Activated T-cell treated with anti-CD3 and anti-CD28 coated beads, Interleukin-2, amount 50 U/mL, for 72 hours (primary cell): ENCODE data around the gene C1QTNF5. TPM values are rescaled to one million over a fixed set of nuclear protein-coding genes. Genes with fewer than 3 reads are reported as not detected.

ENCODE experiments used
- ATAC-seq, 2 donors: fragments of 150-1000 bp; cut with Tn5 transposase; replicated peaks in 1 of 2; 2 replicates each; pipeline ENCODE4 v1.10.0; 2021; ENCODE audit warnings: moderate library complexity in 2 of 2, mild to moderate bottlenecking in 1 of 2
- DNase-seq, 2 donors: peaks; one replicate each; pipeline ENCODE4 v3.0.0; 2021 to 2022; ENCODE audit warnings: mixed read lengths in 1 of 2
- H3K27ac Mint-ChIP-seq: one replicate; pipeline ENCODE4 v1.8.0; 2022; ENCODE audit warnings: mild to moderate bottlenecking, moderate library complexity, mixed read lengths
- H3K27me3 Mint-ChIP-seq: one replicate; pipeline ENCODE4 v1.8.0; 2022; ENCODE audit warnings: low read depth, mixed read lengths
- H3K36me3 Mint-ChIP-seq, 2 donors: one replicate each; pipeline ENCODE4 v1.8.0; 2022; ENCODE audit warnings: mixed read lengths in 2 of 2, mild to moderate bottlenecking in 1 of 2; ENCODE audit not compliant: insufficient read depth in 2 of 2
- H3K4me1 Mint-ChIP-seq: one replicate; pipeline ENCODE4 v1.8.0; 2022; ENCODE audit warnings: low read depth, mixed read lengths
- H3K4me3 Mint-ChIP-seq, 2 donors: one replicate each; pipeline ENCODE4 v1.8.0; 2022; ENCODE audit warnings: mild to moderate bottlenecking in 2 of 2, mixed read lengths in 2 of 2, moderate library complexity in 2 of 2
- H3K9me3 Mint-ChIP-seq, 2 donors: one replicate each; pipeline ENCODE4 v1.8.0; 2022; ENCODE audit warnings: mixed read lengths in 2 of 2
- total RNA-seq, 2 donors: library from RNA; stranded (reverse); gene quantifications; one replicate each; pipeline ENCODE4 v1.2.3, GENCODE V29; 2022

C1QTNF5 gene
- total RNA-seq, 2 donors from 2014 or later = not detected

DNA sequence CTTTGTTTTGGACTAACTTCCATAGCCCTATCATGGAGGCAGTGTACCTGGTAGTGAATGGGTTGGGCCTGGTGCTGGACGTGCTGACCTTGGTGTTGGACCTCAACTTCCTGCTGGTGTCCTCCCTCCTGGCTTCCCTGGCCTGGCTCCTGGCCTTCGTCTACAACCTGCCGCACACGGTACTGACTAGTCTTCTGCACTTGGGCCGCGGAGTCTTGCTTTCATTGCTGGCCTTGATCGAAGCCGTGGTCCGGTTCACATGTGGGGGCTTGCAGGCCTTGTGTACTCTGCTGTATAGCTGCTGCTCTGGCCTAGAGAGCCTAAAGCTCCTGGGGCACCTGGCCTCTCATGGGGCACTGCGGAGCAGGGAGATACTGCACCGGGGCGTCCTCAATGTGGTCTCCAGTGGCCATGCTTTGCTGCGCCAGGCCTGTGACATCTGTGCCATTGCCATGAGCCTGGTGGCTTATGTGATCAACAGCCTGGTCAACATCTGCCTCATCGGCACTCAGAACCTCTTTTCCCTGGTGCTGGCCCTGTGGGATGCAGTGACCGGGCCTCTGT, 5.5 kb downstream of the C1QTNF5 start:
- H3K4me1 Mint-ChIP-seq = peaks cover 64% of the 10 kb centered on the region
- peaks cover 2 to 8% of the 10 kb centered on the region in 2 donors for H3K36me3 Mint-ChIP-seq
- H3K4me3 Mint-ChIP-seq = peak overlapping the region; percentile 96 to 99
- DNase-seq (no peak), ATAC-seq (no peak)
- H3K27me3 Mint-ChIP-seq = peaks cover 17% of the 10 kb centered on the region
- no peaks in the 10 kb centered on the region for H3K9me3 Mint-ChIP-seq
- peak overlapping the region; percentile 99 for H3K27ac Mint-ChIP-seq

DNA sequence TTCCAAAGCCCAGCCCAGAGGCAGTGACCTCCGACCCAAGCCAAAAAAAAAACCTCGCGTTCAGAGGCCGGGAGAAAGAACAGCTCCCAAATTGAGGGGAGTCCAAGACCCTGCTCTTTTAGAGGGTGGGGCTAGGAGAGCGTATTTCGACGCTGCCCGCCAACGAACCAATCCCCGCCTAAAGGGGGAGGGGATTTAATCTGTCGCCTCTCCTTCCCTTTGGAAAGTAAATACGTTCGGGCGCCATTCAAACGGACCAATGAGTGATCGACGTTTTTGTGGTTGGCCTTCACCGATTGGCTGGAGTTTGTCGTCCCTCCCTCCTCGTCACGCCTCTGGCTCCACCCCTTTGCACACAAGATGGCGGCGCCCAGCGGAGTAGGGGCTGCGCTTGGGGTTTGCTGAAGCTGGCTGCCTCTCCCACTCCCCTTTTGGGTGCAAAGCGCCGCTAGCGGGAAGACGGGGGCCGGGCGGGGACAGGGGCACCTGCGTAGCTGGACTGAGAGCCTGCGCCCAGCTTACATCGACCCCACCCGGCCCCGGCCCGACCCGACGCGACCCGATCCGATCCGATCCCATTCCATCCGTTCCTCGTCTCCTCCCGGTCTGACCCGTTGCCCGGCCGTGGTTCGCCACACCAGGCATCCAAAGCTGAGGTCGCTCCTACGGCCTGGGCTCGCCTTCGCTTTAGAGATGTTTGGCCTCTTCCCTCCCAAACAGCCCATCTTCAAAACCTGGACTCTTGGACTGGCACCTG, 6.3 kb downstream of the C1QTNF5 start, which contains the start of gene RNF26:
Gene RNF26 (plus strand): TSS at position 354 of the 757 bp plus-strand sequence. CDS start 596 bp downstream, outside the sequence.
- Mint-ChIP-seq H3K27me3 (peaks cover 16% of the 10 kb centered on the region), H3K36me3 (peaks cover 2 to 8% of the 10 kb centered on the region in 2 donors), H3K27ac (peak within 1 kb of the TSS; percentile 99), H3K4me3 (peak within 1 kb of the TSS; percentile 96 to 99), H3K4me1 (peaks cover 62% of the 10 kb centered on the region), H3K9me3 (no peaks in the 10 kb centered on the region)
- peak; percentile 95 to 96 for ATAC-seq
- peak; percentile 94 to 95 for DNase-seq

DNA sequence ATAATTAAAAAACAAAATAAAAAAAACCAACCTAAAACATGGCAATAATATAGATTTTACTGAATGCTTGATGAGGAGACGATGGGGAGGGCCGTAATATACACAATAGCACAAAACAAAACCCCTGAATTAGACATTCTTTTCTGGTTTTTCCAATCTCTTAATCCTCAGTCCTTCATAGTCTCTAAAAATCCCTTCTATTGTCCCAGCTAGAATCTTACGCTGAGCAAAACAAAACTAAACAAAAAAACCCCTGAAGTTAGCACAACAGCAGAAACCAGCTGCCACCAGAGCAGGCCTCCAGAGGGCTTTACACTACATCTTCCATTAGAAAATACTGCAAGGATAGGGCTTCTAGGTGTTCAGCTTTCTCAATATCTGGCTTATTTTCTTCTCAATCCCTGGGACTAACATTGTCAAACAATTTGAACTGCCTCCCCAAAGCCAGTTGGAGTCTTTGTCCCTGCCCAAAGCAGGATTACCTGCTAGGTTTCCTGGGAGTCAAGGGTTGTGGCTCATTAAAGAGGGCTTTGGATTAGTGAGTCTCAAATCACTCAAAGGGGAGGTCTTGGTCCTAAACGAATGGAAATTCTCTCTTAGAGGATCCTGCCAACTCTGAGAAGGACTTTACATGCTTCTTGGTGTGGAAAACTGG, 8.4 kb downstream of the C1QTNF5 start:
- H3K9me3 Mint-ChIP-seq = no peaks in the 10 kb centered on the region
- H3K27me3 Mint-ChIP-seq = peaks cover 11% of the 10 kb centered on the region
- peaks cover 0 to 8% of the 10 kb centered on the region in 2 donors for H3K36me3 Mint-ChIP-seq
- ATAC-seq (no peak), DNase-seq (no peak)
- peak overlapping the region; percentile 96 to 99 for H3K4me3 Mint-ChIP-seq
- H3K4me1 Mint-ChIP-seq = peaks cover 41% of the 10 kb centered on the region
- H3K27ac Mint-ChIP-seq = no peak overlapping the region

DNA sequence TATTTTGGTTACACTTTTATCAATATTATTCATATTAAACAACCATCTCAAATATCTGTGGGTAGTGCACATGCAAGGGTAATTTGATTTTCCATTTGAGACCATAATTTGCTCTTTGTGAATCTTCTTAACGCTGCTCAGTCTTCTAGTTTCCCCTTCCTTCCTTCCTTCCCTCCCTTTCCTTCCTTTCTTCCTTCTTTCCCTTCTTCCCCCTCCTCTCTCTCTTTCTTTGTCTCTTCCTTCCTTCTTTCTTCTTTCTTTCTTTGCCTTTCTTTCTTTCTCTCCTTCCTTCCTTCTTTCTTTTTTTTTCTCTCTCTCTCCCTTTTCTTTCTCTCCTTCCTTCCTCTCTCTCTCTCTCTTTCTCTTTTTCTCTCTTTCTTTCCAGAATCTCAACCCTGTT, 10.4 kb downstream of the C1QTNF5 start:
- DNase-seq = no peak
- Mint-ChIP-seq H3K9me3 (no peaks in the 10 kb centered on the region), H3K36me3 (peaks cover 0 to 5% of the 10 kb centered on the region in 2 donors), H3K27me3 (peaks cover 11% of the 10 kb centered on the region), H3K27ac (no peak overlapping the region), H3K4me3 (no peak overlapping the region), H3K4me1 (peaks cover 22% of the 10 kb centered on the region)
- ATAC-seq = no peak

DNA sequence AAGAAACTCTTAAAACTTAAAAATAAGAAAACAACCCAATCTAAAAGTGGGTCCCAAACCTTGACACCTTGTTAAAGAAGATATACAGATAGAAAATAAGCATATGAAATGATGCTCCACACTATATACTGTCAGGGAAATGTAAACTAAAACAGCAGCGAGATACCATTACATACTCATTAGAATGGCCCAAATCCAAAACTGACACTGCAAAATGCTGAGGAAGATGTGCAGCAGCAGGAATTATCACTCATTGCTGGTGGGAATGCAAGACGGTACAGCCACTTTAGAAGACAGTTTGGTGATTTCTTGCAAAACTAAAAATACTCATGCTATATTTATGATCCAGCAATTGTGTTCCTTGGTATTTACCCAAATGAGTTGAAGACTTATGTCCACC, 11.4 kb downstream of the C1QTNF5 start:
- H3K27ac Mint-ChIP-seq = no peak overlapping the region
- H3K4me3 Mint-ChIP-seq = no peak overlapping the region
- H3K4me1 Mint-ChIP-seq = peaks cover 17% of the 10 kb centered on the region

DNA sequence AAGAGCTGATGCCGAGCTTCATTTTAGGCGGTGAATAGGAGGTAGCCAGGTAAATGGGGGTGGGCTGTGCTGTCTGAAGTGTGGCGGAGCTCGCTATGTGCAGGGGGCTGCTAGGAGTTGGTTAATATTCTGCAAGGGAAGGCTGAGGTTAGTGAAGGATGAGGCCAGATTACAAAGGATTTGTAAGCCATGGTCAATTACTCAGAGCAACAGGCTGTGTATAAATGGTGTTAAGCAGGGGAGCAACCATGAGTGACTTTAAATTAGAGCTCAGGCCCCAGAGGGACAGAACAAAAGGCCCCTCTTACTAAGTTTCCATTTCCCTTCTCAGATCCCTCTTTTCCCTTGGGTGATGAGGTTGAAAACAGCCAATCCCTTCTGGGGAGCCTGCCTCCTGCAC, 16.5 kb downstream of the C1QTNF5 start:
- Mint-ChIP-seq H3K4me3 (no peak overlapping the region), H3K27ac (no peak overlapping the region), H3K9me3 (no peaks in the 10 kb centered on the region), H3K4me1 (peaks cover 27% of the 10 kb centered on the region), H3K36me3 (no peaks in the 10 kb centered on the region), H3K27me3 (no peaks in the 10 kb centered on the region)
- DNase-seq (no peak), ATAC-seq (no peak)

More for the DNA sequence above, 11.4 kb downstream of the C1QTNF5 start:
- no peaks in the 10 kb centered on the region for H3K9me3 Mint-ChIP-seq
- no peaks in the 10 kb centered on the region for H3K36me3 Mint-ChIP-seq
- H3K27me3 Mint-ChIP-seq = peaks cover 11% of the 10 kb centered on the region
- DNase-seq (no peak), ATAC-seq (no peak)

DNA sequence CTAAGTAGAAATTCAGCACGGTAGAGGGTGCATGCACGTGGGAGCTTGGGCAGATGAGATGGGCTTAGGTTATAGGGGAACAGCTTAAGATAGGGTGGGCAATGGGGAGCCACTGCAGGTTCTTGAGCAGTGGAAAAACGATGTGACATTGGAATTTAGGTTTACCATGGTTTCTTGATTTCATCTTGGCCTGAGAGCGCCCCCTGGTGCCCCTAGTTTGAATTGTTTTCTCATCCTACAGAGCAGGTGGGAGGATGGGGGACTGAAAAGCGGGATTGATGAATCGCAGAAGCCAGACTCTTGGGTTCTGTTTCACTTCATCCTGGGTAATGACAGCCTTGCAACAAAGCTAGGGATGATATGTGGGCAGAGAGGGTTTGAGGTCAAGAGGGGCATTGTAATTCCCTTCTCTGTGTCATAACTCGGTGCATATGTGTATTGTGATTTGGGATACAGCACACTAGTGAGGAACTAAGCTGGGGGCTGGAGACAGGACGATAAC, 17.1 kb downstream of the C1QTNF5 start:
- ATAC-seq (no peak), DNase-seq (peak; percentile 77 to 85)
- no peak overlapping the region for H3K27ac Mint-ChIP-seq

DNA sequence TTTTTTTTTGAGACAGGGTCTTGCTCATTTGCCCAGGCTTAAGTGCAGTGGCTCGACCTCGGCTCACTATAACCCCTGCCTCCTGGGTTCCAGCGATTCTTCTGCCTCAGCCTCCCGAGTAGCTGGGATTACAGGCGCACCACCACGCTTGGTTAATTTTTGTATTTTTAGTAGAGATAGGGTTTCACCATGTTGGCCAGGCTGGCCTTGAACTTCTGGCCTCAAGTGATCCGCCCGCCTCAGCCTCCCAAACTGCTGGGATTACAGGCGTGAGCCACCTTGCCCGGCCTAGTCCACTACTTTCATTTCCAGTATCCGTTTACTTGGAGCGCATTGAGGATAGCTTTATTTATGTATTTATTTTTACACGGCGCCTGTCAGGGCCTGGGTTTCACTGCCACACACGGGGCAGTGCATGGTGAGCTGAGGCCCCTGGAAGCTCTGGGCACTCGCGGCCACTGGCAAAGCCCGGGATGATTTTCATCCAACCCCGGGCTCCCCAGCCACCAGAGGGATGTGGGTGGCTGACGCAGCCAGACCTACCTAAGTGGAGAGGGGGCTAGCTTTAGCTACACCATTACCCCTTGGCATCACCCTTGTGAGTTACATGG, 17.7 kb downstream of the C1QTNF5 start:
- DNase-seq (no peak), ATAC-seq (no peak)
- peaks cover 8% of the 10 kb centered on the region for H3K27me3 Mint-ChIP-seq
- H3K9me3 Mint-ChIP-seq = no peaks in the 10 kb centered on the region
- H3K4me1 Mint-ChIP-seq = peaks cover 33% of the 10 kb centered on the region
- no peaks in the 10 kb centered on the region for H3K36me3 Mint-ChIP-seq
- no peak overlapping the region for H3K27ac Mint-ChIP-seq
- H3K4me3 Mint-ChIP-seq = no peak overlapping the region

More for the DNA sequence above, 17.1 kb downstream of the C1QTNF5 start:
- Mint-ChIP-seq H3K27me3 (peaks cover 6% of the 10 kb centered on the region), H3K4me1 (peaks cover 32% of the 10 kb centered on the region), H3K9me3 (no peaks in the 10 kb centered on the region), H3K4me3 (no peak overlapping the region), H3K36me3 (no peaks in the 10 kb centered on the region)

DNA sequence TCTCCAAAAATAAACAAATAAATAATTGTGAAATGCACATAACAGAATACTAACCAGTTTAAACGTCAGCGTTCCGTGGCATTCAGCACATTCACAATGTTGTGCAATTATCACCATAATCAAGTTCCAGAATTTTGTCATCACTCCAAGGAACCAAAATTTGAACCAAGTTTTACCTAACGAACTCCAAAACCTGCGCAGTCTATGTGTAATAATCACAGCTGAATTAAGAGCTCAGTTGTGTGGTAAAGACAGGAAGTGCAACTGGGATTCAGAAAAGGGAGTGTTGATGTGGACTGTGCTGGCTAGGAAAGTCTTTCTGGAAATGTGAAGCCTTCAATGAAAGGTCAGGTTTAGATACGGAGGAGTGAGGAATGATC, 18.3 kb downstream of the C1QTNF5 start:
- peaks cover 33% of the 10 kb centered on the region for H3K4me1 Mint-ChIP-seq
- no peak for DNase-seq
- no peaks in the 10 kb centered on the region for H3K9me3 Mint-ChIP-seq
- no peaks in the 10 kb centered on the region for H3K36me3 Mint-ChIP-seq
- H3K27ac Mint-ChIP-seq = no peak overlapping the region
- no peak for ATAC-seq
- H3K27me3 Mint-ChIP-seq = peaks cover 8% of the 10 kb centered on the region
- peak overlapping the region in 1 of 2 donors; percentile 89 for H3K4me3 Mint-ChIP-seq

DNA sequence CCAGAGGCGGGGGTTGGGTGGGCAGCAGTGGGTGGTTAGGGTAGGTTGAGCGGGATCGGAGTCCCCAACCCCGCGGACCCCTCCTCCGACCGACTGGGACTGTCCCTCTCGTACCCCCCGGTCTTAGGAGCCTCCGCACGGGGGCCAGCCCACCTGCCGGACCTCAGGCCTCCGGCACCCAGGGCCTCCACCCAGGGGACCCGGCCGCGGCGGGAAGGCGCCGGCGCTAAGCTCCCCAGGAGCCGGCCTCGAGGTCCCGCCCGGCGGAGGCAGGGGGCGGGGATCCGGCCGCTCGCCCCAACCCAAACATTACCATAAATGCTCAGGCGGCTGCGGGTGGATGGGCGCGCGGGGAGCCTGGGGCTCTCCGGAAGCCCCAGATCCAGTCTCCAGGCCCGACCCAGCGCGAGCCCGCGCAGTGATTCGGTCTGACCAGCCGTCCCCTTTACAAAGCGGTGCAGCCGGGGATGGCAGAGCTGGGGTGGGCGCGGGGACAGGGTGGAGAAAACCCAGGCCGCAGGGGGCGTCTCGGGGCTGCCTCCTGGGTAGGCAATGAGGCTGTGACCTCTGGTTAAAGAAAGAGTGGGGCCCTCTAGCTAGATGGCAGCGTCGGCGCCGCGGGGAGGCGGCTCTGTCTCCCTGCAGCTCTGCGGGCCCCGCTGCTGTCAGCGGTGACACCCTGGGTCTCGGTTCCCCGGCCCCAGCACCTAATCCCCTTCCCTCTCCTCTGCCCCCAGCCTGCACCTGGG, 19.7 kb downstream of the C1QTNF5 start:
- no peaks in the 10 kb centered on the region for H3K9me3 Mint-ChIP-seq
- peaks cover 8% of the 10 kb centered on the region for H3K27me3 Mint-ChIP-seq
- peak overlapping the region; percentile 81 for H3K27ac Mint-ChIP-seq
- peaks cover 33% of the 10 kb centered on the region for H3K4me1 Mint-ChIP-seq
- ATAC-seq (peak; percentile 75 to 77), DNase-seq (peak; percentile 72 to 79)
- peak overlapping the region; percentile 89 to 90 for H3K4me3 Mint-ChIP-seq
- no peaks in the 10 kb centered on the region for H3K36me3 Mint-ChIP-seq

DNA sequence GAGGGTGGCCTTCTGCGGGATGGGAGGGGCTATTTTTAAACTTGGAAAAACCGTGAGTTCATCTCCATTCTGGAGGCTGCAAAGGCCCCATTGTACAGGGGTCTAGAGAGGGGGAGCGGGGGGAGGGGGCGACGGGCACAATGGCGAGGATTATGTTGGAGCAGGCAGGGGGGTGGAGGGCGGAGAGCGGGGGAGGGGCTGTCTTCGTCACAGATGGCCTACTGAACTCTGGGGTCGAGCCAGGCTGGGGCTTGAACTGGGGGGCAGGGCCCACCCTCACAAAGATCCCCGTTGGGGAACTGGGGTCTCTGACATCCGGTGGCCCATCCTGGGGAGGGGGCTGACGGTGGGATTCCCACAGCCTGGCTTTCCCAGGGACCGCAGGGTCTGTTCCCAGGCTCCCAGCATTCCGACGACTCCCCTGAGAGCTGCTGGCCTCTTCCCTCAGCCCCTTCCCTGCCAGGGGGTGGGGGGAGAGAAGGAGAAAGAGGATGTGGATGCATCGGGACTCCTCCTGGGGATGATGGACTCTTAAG, 20.4 kb downstream of the C1QTNF5 start:
- ATAC-seq (no peak), DNase-seq (no peak)
- peaks cover 33% of the 10 kb centered on the region for H3K4me1 Mint-ChIP-seq
- H3K9me3 Mint-ChIP-seq = no peaks in the 10 kb centered on the region
- no peaks in the 10 kb centered on the region for H3K36me3 Mint-ChIP-seq
- no peak overlapping the region for H3K27ac Mint-ChIP-seq
- H3K4me3 Mint-ChIP-seq = peak overlapping the region in 1 of 2 donors; percentile 75
- peaks cover 8% of the 10 kb centered on the region for H3K27me3 Mint-ChIP-seq

DNA sequence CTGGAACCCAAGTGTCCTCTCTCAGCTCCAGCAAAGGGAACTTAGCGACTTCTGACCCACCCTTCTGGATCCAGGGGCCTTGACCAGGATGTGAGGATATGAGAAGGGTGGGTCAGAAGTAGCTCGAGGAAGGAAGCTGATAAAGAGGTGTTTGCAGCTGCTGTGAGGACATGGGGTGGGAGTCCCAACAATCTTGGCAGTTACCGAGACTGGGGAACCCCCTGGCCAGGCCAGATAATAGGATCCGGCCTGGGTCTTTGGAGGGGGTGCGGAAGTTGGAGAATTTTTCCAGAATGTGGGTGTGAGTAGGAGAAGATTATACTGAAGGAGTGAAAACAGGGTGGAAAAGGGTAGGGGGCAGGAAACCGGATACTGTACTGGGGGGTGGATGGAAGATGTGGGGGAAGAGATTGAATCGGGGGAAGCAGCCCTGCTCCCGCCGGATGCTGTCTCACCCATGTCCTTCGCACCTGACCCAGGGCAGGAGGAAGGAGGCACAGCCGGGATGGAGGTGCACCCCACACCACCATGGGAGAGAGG, 20.9 kb downstream of the C1QTNF5 start:
- peaks cover 33% of the 10 kb centered on the region for H3K4me1 Mint-ChIP-seq
- H3K4me3 Mint-ChIP-seq = peak overlapping the region; percentile 73 to 75
- H3K27me3 Mint-ChIP-seq = peaks cover 8% of the 10 kb centered on the region
- no peak for DNase-seq
- H3K36me3 Mint-ChIP-seq = no peaks in the 10 kb centered on the region
- H3K27ac Mint-ChIP-seq = peak overlapping the region; percentile 62
- no peaks in the 10 kb centered on the region for H3K9me3 Mint-ChIP-seq
- no peak for ATAC-seq
